Omental fat pad (tissue), 4 donors: ENCODE results near the gene SLC19A1. TPM values are rescaled to one million over a fixed set of nuclear protein-coding genes. Genes with fewer than 3 reads are reported as not detected.
A peak's percentile ranks its signal among the peaks of the same experiment; 100 is the strongest.

Experiments used
- ATAC-seq: fragments of 150-250 bp; one replicate; pipeline ENCODE4 v1.9.1; 2016; ENCODE audit warnings: mild to moderate bottlenecking, moderate library complexity; ENCODE audit not compliant: low FRiP score
- DNase-seq: peaks from one replicate; pipeline ENCODE4 v3.0.0-alpha.2; 2019; ENCODE audit warnings: low spot score
- CTCF ChIP-seq, 3 donors: fragments of 450-650 bp; IDR thresholded peaks; one replicate each; pipeline ENCODE4 v1.5.1; 2016 to 2017; ENCODE audit warnings: antibody characterized with exemption in 3 of 3, mild to moderate bottlenecking in 3 of 3, moderate library complexity in 2 of 3
- total RNA-seq, 4 donors: library from RNA; depleted of rRNA; stranded (reverse); fragments of >200 nt; gene quantifications; one replicate each; pipeline ENCODE4 v1.1.0, GENCODE V29; 2016

SLC19A1 gene
- total RNA-seq, 4 donors from 2014 or later, result 5.8 to 18.6 (median 14.6) TPM

- TF ChIP-seq CTCF (IDR thresholded peaks at IDR 0.05), result no peak
- ATAC-seq, result no peak
- DNase-seq, result no peak
Observed at GRCh38 chr21:45475004-45475685, 67.1 kb downstream of the SLC19A1 start.

- ATAC-seq (no peak), DNase-seq (no peak)
- TF ChIP-seq CTCF (IDR thresholded peaks at IDR 0.05), result no peak
Observed at GRCh38 chr21:45474323-45474950, 67.8 kb downstream of the SLC19A1 start.

- TF ChIP-seq CTCF (IDR thresholded peaks at IDR 0.05), result no peak
Observed at GRCh38 chr21:45473496-45474322, 68.5 kb downstream of the SLC19A1 start.

GRCh38 chr21:45472445-45473365, 69.5 kb downstream of the SLC19A1 start:
- ATAC-seq (no peak), DNase-seq (no peak)
- no peak for TF ChIP-seq CTCF (IDR thresholded peaks at IDR 0.05)

More at GRCh38 chr21:45473496-45474322, 68.5 kb downstream of the SLC19A1 start:
- ATAC-seq, result no peak
- DNase-seq, result no peak

- no peak for TF ChIP-seq CTCF (IDR thresholded peaks at IDR 0.05)
- peak; percentile 22 for ATAC-seq
- DNase-seq, result no peak
Observed at GRCh38 chr21:45471525-45472221, 70.6 kb downstream of the SLC19A1 start.
